Measurements from ENCODE around the gene OPA3.

The OPA3 gene

GRCh38 chr19:45601524-45602374 is 17.1 kb upstream of the OPA3 start, which contains the start of gene GPR4:
Gene GPR4 (minus strand): TSS chr19:45602212. CDS start chr19:45591866, 10,346 bp downstream.
- TF ChIP-seq CTCF (IDR thresholded peaks at IDR 0.05) (no peak), ZFX (IDR thresholded peaks at IDR 0.05; ENCODE audit: borderline replicate concordance) (no peak)
- no peak within 1 kb of the TSS for H3K27ac ChIP-seq

GRCh38 chr19:45601115-45601514 is 16.5 kb upstream of the OPA3 start:
- TF ChIP-seq CTCF (IDR thresholded peaks at IDR 0.05), result no peak
- TF ChIP-seq ZFX (IDR thresholded peaks at IDR 0.05; ENCODE audit: borderline replicate concordance), result no peak
- H3K27ac ChIP-seq, result no peak overlapping the region

- H3K27ac ChIP-seq, result no peak overlapping the region
- TF ChIP-seq ZFX (IDR thresholded peaks at IDR 0.05; ENCODE audit: borderline replicate concordance) (no peak), CTCF (IDR thresholded peaks at IDR 0.05) (no peak)
Measured at GRCh38 chr19:45600340-45600885, 15.8 kb upstream of the OPA3 start.

- TF ChIP-seq CTCF (IDR thresholded peaks at IDR 0.05) (no peak), ZFX (IDR thresholded peaks at IDR 0.05; ENCODE audit: borderline replicate concordance) (no peak)
- H3K27ac ChIP-seq, result no peak overlapping the region
Measured at GRCh38 chr19:45599286-45599685, 14.7 kb upstream of the OPA3 start.

- no peak overlapping the region for H3K27ac ChIP-seq
- no peak for TF ChIP-seq ZFX (IDR thresholded peaks at IDR 0.05; ENCODE audit: borderline replicate concordance)
- no peak for TF ChIP-seq CTCF (IDR thresholded peaks at IDR 0.05)
Measured at GRCh38 chr19:45598267-45599001, 13.8 kb upstream of the OPA3 start.

- H3K27ac ChIP-seq, result no peak overlapping the region
Measured at GRCh38 chr19:45597425-45598111, 13.0 kb upstream of the OPA3 start.

More at GRCh38 chr19:45597425-45598111, 13.0 kb upstream of the OPA3 start:
- TF ChIP-seq CTCF (IDR thresholded peaks at IDR 0.05) (no peak), ZFX (IDR thresholded peaks at IDR 0.05; ENCODE audit: borderline replicate concordance) (no peak)

All from 22Rv1 (cell line).